ENCODE data around the gene MEX3D. TPM values are rescaled to one million over a fixed set of nuclear protein-coding genes. Genes with fewer than 3 reads are reported as not detected.

Gene MEX3D
- total RNA-seq, 4 donors from 2014 or later = 20.8 to 100 (median 27.8) TPM

GRCh38 chr19:1514986-1515721 lies 53.0 kb downstream of the MEX3D start:
- in situ Hi-C loops (cut with MboI; ENCODE audit: low pct_ligation_motif_present in 1 of 4, low pct_unique_long_range_greater_than_20kb in 1 of 4, low sequenced_read_pairs in 3 of 4) = no loop called here
- no peaks in the 10 kb centered on the region for H3K9me3 ChIP-seq
- no peaks in the 10 kb centered on the region for H3K36me3 ChIP-seq
- intact Hi-C loops (cut with DNase I; ENCODE audit: low total_unique reads) = no loop called here
- WGBS, 2 donors (ENCODE audit: low coverage in 1 of 2) = 76% methylated on average over 14 of the region's 14 CpGs; no CpG with 5 or more reads in 1 of the 2 donors
- no peak for DNase-seq
- H3K27ac ChIP-seq = no peak overlapping the region
- peaks cover 52% of the 10 kb centered on the region for H3K27me3 ChIP-seq
- H3K4me3 ChIP-seq = no peak overlapping the region
- H3K4me1 ChIP-seq = peaks cover 0 to 18% (median 11%) of the 10 kb centered on the region in 4 donors
- no peak for TF ChIP-seq EP300 (IDR thresholded peaks at IDR 0.05; ENCODE audit: low read depth)
- TF ChIP-seq POLR2A (IDR thresholded peaks at IDR 0.05) = no peak
- TF ChIP-seq, protein P1, sequence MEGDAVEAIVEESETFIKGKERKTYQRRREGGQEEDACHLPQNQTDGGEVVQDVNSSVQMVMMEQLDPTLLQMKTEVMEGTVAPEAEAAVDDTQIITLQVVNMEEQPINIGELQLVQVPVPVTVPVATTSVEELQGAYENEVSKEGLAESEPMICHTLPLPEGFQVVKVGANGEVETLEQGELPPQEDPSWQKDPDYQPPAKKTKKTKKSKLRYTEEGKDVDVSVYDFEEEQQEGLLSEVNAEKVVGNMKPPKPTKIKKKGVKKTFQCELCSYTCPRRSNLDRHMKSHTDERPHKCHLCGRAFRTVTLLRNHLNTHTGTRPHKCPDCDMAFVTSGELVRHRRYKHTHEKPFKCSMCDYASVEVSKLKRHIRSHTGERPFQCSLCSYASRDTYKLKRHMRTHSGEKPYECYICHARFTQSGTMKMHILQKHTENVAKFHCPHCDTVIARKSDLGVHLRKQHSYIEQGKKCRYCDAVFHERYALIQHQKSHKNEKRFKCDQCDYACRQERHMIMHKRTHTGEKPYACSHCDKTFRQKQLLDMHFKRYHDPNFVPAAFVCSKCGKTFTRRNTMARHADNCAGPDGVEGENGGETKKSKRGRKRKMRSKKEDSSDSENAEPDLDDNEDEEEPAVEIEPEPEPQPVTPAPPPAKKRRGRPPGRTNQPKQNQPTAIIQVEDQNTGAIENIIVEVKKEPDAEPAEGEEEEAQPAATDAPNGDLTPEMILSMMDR (IDR thresholded peaks at IDR 0.05) = no peak
- no peak for TF ChIP-seq POLR2AphosphoS5 (IDR thresholded peaks at IDR 0.05)

DNA sequence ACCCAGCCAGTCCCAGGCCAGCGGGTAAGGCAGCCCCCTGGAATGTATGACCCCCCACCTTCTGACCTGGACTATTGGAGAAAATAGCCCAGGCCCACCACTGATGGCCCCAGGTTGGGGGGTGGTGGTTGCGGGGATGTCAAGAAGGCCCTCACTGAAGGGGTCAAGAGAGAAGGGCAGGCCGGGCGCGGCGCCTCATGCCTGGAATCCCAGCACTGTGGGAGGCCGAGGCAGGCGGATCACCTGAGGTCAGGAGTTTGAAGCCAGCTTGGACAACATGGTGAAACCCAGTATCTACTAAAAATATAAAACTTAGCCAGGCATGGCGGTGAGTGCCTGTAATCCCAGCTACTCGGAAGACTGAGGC lies 53.8 kb downstream of the MEX3D start:
- H3K4me1 ChIP-seq = peaks cover 0 to 18% (median 11%) of the 10 kb centered on the region in 4 donors
- in situ Hi-C loops (cut with MboI; ENCODE audit: low pct_ligation_motif_present in 1 of 4, low pct_unique_long_range_greater_than_20kb in 1 of 4, low sequenced_read_pairs in 3 of 4) (no loop called here), intact Hi-C loops (cut with DNase I; ENCODE audit: low total_unique reads) (no loop called here)
- WGBS, 2 donors (ENCODE audit: low coverage in 1 of 2) = 56% methylated on average over 9 of the region's 10 CpGs; no CpG with 5 or more reads in 1 of the 2 donors
- peaks cover 50% of the 10 kb centered on the region for H3K27me3 ChIP-seq
- H3K4me3 ChIP-seq = no peak overlapping the region
- TF ChIP-seq, protein P1 (IDR thresholded peaks at IDR 0.05) = no peak
- TF ChIP-seq POLR2A (IDR thresholded peaks at IDR 0.05) (no peak), EP300 (IDR thresholded peaks at IDR 0.05; ENCODE audit: low read depth) (no peak), POLR2AphosphoS5 (IDR thresholded peaks at IDR 0.05) (no peak)
- H3K9me3 ChIP-seq = no peaks in the 10 kb centered on the region
- no peaks in the 10 kb centered on the region for H3K36me3 ChIP-seq
- H3K27ac ChIP-seq = no peak overlapping the region
- DNase-seq = no peak

DNA sequence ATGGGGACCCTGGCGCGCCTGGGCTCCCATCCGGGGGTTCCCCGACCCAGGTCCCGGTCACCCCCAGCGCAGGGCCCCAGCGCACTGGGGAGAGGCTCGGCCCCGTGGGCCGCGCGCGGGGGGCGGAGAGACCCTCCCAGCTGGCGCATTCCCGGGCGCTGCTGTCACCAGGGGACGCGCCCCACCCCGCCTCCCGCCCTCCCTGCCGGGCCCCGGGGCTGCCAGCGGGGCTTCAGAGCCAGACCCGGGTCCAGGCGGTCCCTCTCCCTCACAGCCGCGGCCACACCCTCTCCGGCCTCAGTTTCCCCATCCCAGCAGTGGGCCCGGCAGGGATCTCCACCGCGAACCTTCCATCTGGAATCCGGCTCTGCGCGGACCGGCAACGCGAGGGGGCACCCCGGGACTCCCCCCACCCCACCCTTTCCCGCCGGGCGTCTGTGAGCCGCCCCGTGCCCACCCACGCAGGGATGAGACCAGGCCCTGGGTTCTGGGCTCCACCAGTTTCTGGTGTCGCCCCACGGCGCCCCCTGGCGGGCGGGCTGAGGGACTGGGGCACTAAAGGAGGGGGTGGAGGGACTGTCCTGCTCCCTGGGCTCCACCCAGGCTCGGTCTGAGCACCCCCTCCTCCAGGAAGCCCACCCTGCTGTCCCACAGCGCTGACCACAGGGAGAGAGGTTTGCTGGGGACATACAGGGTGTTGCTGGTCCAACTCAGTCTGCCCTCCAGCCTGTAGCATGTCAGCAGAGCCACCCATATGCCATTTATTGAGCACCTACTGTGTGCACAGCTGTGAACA lies 54.4 kb downstream of the MEX3D start:
- DNase-seq = peak; percentile 69
- Histone ChIP-seq H3K9me3 (no peaks in the 10 kb centered on the region), H3K36me3 (no peaks in the 10 kb centered on the region), H3K27ac (peak overlapping the region; percentile 77 to 82 (median 80)), H3K4me3 (peak overlapping the region; percentile 38 to 66 (median 52)), H3K27me3 (peaks cover 50% of the 10 kb centered on the region), H3K4me1 (peaks cover 0 to 18% (median 11%) of the 10 kb centered on the region in 4 donors)
- no peak for TF ChIP-seq EP300 (IDR thresholded peaks at IDR 0.05; ENCODE audit: low read depth)
- TF ChIP-seq POLR2AphosphoS5 (IDR thresholded peaks at IDR 0.05) = no peak
- TF ChIP-seq, protein P1 (IDR thresholded peaks at IDR 0.05) = peak; percentile 61 to 79 (median 71)
- intact Hi-C loops (cut with DNase I; ENCODE audit: low total_unique reads) = no loop called here
- in situ Hi-C loops (cut with MboI; ENCODE audit: low pct_ligation_motif_present in 1 of 4, low pct_unique_long_range_greater_than_20kb in 1 of 4, low sequenced_read_pairs in 3 of 4) = no loop called here
- 6% methylated on average over 21 of the region's 52 CpGs; no CpG with 5 or more reads in 1 of the 2 donors for WGBS, 2 donors (ENCODE audit: low coverage in 1 of 2)
